ENCODE results near the gene TRIM50.

The TRIM50 gene

DNA sequence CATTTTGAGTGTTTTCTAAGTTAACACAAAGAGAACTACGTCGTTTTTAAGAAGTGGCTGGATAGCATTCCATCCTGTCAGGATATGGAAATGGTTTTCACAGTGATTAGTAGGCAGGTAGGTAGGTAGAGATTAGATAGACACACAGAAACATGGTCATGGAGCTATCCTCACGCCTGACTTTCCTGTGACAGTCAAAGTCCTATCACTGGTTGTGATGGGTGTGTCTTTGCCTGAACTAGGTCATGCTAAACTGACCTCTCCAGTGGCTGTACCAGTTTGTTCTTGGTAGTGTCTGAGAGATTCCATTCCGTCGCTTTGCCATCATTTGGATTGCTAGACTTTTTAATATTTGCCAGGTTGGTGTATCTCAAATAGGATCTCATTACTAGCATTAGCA, 28.3 kb upstream of the TRIM50 start:
- H3K9me3 Mint-ChIP-seq (ENCODE audit: low read depth) = peaks cover 4% of the 10 kb centered on the region
- peaks cover 4% of the 10 kb centered on the region for H3K36me3 Mint-ChIP-seq
- H3K27ac Mint-ChIP-seq = no peak overlapping the region
- no peak overlapping the region for H3K4me3 Mint-ChIP-seq
- peaks cover 6% of the 10 kb centered on the region for H3K4me1 Mint-ChIP-seq (ENCODE audit: low read depth)
- no peaks in the 10 kb centered on the region for H3K27me3 Mint-ChIP-seq

- H3K27ac Mint-ChIP-seq = no peak overlapping the region
- peaks cover 4% of the 10 kb centered on the region for H3K36me3 Mint-ChIP-seq
- no peak overlapping the region for H3K4me3 Mint-ChIP-seq
- no peaks in the 10 kb centered on the region for H3K27me3 Mint-ChIP-seq
- H3K4me1 Mint-ChIP-seq (ENCODE audit: low read depth) = peaks cover 6% of the 10 kb centered on the region
- H3K9me3 Mint-ChIP-seq (ENCODE audit: low read depth) = peaks cover 4% of the 10 kb centered on the region
Measured at GRCh38 chr7:73354821-73355220, 26.9 kb upstream of the TRIM50 start.

GRCh38 chr7:73354196-73354595, 26.3 kb upstream of the TRIM50 start:
- Mint-ChIP-seq H3K4me1 (ENCODE audit: low read depth) (peaks cover 6% of the 10 kb centered on the region), H3K36me3 (peaks cover 4% of the 10 kb centered on the region)

GRCh38 chr7:73353243-73353642, 25.4 kb upstream of the TRIM50 start:
- Mint-ChIP-seq H3K4me1 (ENCODE audit: low read depth) (peaks cover 3% of the 10 kb centered on the region), H3K27me3 (no peaks in the 10 kb centered on the region), H3K36me3 (peaks cover 4% of the 10 kb centered on the region), H3K9me3 (ENCODE audit: low read depth) (peaks cover 4% of the 10 kb centered on the region), H3K4me3 (no peak overlapping the region), H3K27ac (no peak overlapping the region)

More at GRCh38 chr7:73354196-73354595, 26.3 kb upstream of the TRIM50 start:
- Mint-ChIP-seq H3K4me3 (no peak overlapping the region), H3K27ac (no peak overlapping the region), H3K27me3 (no peaks in the 10 kb centered on the region), H3K9me3 (ENCODE audit: low read depth) (peaks cover 4% of the 10 kb centered on the region)

DNA sequence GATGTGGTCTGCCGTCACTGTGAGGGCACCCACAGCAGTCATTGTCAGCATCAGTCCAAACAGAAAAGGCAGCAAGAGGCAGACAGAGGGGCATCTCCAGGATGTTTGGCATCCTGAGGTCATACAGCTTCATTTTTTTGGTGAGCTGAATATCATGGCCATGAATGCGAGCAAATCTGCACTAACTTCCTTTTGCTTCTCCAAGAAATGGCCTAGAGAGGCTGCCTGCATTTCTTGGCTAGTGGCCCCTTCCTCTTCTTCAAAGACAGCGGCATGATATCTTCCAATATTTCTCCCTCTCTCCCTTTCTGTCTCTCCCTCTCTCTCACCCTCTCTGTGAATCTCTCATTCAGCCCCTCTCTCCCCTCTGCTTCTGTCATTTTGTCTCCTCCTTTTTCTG, 24.9 kb upstream of the TRIM50 start:
- H3K9me3 Mint-ChIP-seq (ENCODE audit: low read depth) = peaks cover 4% of the 10 kb centered on the region
- H3K36me3 Mint-ChIP-seq = peaks cover 4% of the 10 kb centered on the region
- H3K4me3 Mint-ChIP-seq = no peak overlapping the region
- no peaks in the 10 kb centered on the region for H3K27me3 Mint-ChIP-seq
- H3K27ac Mint-ChIP-seq = no peak overlapping the region
- H3K4me1 Mint-ChIP-seq (ENCODE audit: low read depth) = no peaks in the 10 kb centered on the region

- Mint-ChIP-seq H3K27me3 (no peaks in the 10 kb centered on the region), H3K4me3 (no peak overlapping the region), H3K4me1 (ENCODE audit: low read depth) (no peaks in the 10 kb centered on the region), H3K27ac (no peak overlapping the region), H3K9me3 (ENCODE audit: low read depth) (peaks cover 4% of the 10 kb centered on the region), H3K36me3 (peaks cover 4% of the 10 kb centered on the region)
Measured at GRCh38 chr7:73351447-73352167, 23.7 kb upstream of the TRIM50 start.

- no peaks in the 10 kb centered on the region for H3K4me1 Mint-ChIP-seq (ENCODE audit: low read depth)
Measured at GRCh38 chr7:73350306-73351068, 22.6 kb upstream of the TRIM50 start.

DNA sequence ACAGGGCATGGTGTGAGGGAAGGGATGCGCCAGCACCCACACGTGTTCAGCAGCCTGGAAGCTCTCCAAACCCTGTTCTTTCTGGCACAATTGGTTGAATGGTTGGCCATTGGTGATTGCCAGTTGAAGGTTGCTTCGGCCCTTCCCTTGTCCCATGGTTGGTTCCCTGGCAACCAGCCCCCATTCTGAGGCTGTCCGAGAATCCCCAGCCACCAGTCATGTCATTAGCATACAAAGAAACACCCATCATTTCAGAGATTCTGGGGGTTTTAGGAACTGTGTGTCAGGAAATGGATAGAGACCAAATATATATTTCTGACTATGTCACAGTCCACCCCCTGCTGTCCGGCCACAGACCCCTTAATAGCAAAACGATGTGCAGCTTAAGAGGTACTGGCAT, 21.9 kb upstream of the TRIM50 start:
- no peak overlapping the region for H3K4me3 Mint-ChIP-seq

More at GRCh38 chr7:73350306-73351068, 22.6 kb upstream of the TRIM50 start:
- Mint-ChIP-seq H3K27me3 (no peaks in the 10 kb centered on the region), H3K9me3 (ENCODE audit: low read depth) (peaks cover 4% of the 10 kb centered on the region), H3K4me3 (no peak overlapping the region), H3K27ac (no peak overlapping the region), H3K36me3 (peaks cover 4% of the 10 kb centered on the region)

GRCh38 chr7:73345951-73346350, 18.1 kb upstream of the TRIM50 start:
- Mint-ChIP-seq H3K4me3 (no peak overlapping the region), H3K27ac (no peak overlapping the region), H3K27me3 (no peaks in the 10 kb centered on the region), H3K4me1 (ENCODE audit: low read depth) (no peaks in the 10 kb centered on the region), H3K36me3 (no peaks in the 10 kb centered on the region), H3K9me3 (ENCODE audit: low read depth) (no peaks in the 10 kb centered on the region)

More for the DNA sequence above, 21.9 kb upstream of the TRIM50 start:
- Mint-ChIP-seq H3K4me1 (ENCODE audit: low read depth) (no peaks in the 10 kb centered on the region), H3K27ac (no peak overlapping the region), H3K27me3 (no peaks in the 10 kb centered on the region), H3K36me3 (peaks cover 4% of the 10 kb centered on the region), H3K9me3 (ENCODE audit: low read depth) (peaks cover 4% of the 10 kb centered on the region)

DNA sequence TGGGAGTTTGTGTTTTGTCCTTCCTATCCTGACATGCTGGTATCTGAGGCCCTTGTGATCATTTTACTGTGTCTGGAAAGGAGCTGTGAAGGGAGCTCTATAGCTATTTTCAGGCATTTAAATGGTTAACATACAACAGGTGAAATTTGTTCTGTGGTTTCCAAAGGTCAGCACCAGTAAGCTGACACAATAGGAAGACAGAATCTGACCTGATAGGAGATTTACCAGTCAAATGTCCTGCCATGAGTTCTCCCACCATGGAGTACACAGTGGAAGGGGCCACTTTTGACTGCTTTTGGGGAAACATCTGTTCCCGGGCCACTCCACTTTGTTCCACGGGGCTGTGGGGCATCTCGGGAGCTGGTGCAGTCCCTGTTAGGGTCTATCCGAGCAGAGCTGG, 17.7 kb upstream of the TRIM50 start:
- Mint-ChIP-seq H3K36me3 (no peaks in the 10 kb centered on the region), H3K27ac (no peak overlapping the region), H3K9me3 (ENCODE audit: low read depth) (no peaks in the 10 kb centered on the region), H3K27me3 (no peaks in the 10 kb centered on the region), H3K4me3 (no peak overlapping the region), H3K4me1 (ENCODE audit: low read depth) (no peaks in the 10 kb centered on the region)

GRCh38 chr7:73343671-73344380, 15.9 kb upstream of the TRIM50 start:
- Mint-ChIP-seq H3K4me3 (no peak overlapping the region), H3K36me3 (no peaks in the 10 kb centered on the region), H3K27me3 (no peaks in the 10 kb centered on the region), H3K9me3 (ENCODE audit: low read depth) (no peaks in the 10 kb centered on the region), H3K27ac (no peak overlapping the region), H3K4me1 (ENCODE audit: low read depth) (no peaks in the 10 kb centered on the region)

DNA sequence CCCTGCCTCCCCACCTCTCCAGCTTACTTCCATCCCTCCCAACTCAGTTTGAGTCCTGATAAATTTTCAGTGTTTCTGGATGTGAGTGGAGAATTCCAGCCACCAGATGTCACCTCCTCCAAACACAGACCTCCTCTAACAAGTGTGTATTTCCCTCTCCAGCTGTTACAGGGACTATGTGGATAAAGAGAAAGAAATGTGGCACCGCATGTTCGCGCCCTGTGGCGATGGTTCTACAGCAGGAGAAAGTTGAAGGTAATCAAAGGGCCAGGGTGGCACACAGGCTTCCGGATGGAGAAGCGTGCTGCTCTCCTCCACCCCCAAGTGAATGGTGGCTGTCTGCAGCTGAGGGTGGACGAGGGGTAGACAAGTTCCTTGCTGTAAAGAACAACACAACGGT, 14.8 kb upstream of the TRIM50 start:
- H3K4me3 Mint-ChIP-seq = no peak overlapping the region
- no peaks in the 10 kb centered on the region for H3K36me3 Mint-ChIP-seq
- H3K27me3 Mint-ChIP-seq = no peaks in the 10 kb centered on the region
- H3K27ac Mint-ChIP-seq = no peak overlapping the region
- no peaks in the 10 kb centered on the region for H3K9me3 Mint-ChIP-seq (ENCODE audit: low read depth)
- H3K4me1 Mint-ChIP-seq (ENCODE audit: low read depth) = no peaks in the 10 kb centered on the region

- Mint-ChIP-seq H3K27ac (no peak overlapping the region), H3K4me3 (no peak overlapping the region), H3K27me3 (no peaks in the 10 kb centered on the region), H3K36me3 (no peaks in the 10 kb centered on the region), H3K4me1 (ENCODE audit: low read depth) (no peaks in the 10 kb centered on the region), H3K9me3 (ENCODE audit: low read depth) (no peaks in the 10 kb centered on the region)
Measured at GRCh38 chr7:73341877-73342276, 14.0 kb upstream of the TRIM50 start.

- Mint-ChIP-seq H3K27me3 (no peaks in the 10 kb centered on the region), H3K27ac (no peak overlapping the region), H3K4me3 (no peak overlapping the region), H3K4me1 (ENCODE audit: low read depth) (no peaks in the 10 kb centered on the region), H3K36me3 (no peaks in the 10 kb centered on the region), H3K9me3 (ENCODE audit: low read depth) (no peaks in the 10 kb centered on the region)
Measured at GRCh38 chr7:73340514-73340913, 12.6 kb upstream of the TRIM50 start.

DNA sequence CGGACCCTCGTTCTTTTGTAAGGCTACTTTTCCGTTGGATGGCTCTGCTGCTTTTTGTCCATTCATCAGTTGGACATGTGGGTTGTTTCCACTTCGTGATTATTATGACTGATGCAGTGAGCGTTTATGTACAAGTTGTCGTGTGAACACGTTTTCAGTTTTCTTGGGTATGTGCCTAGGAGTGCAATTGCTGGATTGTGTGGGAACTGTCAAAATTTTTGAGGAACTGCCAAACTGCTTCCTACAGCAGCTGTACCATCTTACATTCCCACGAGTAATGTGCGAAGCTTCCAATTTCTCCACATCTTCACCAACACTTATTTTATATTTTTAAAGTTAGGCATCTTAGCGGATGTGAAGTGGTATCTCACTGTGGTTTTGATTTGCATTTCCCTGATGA, 10.4 kb upstream of the TRIM50 start:
- Mint-ChIP-seq H3K27ac (no peak overlapping the region), H3K4me3 (no peak overlapping the region), H3K9me3 (ENCODE audit: low read depth) (no peaks in the 10 kb centered on the region), H3K36me3 (no peaks in the 10 kb centered on the region), H3K4me1 (ENCODE audit: low read depth) (no peaks in the 10 kb centered on the region), H3K27me3 (no peaks in the 10 kb centered on the region)

Data from activated naive CD8-positive, alpha-beta T cell (primary cell).